ENCODE results near the gene TCEA3. TPM values are rescaled to one million over a fixed set of nuclear protein-coding genes. Genes with fewer than 3 reads are reported as not detected.

The TCEA3 gene
- total RNA-seq, 2 donors from 2014 or later = 12.3 to 13.5 TPM

- peaks cover 42% of the 10 kb centered on the region for H3K27me3 Mint-ChIP-seq
- no peak overlapping the region for H3K4me3 Mint-ChIP-seq
- no peaks in the 10 kb centered on the region for H3K9me3 ChIP-seq (ENCODE audit: control insufficient read depth, low read length, poor library complexity, severe bottlenecking)
- peaks cover 18% of the 10 kb centered on the region for H3K4me1 Mint-ChIP-seq
- no peak overlapping the region for H3K27ac Mint-ChIP-seq
- ATAC-seq (no peak), DNase-seq (no peak)
- H3K36me3 Mint-ChIP-seq (ENCODE audit: low read depth) = peaks cover 4% of the 10 kb centered on the region
Measured at GRCh38 chr1:23459338-23459757, 34.8 kb upstream of the TCEA3 start.

- Mint-ChIP-seq H3K4me1 (peaks cover 30% of the 10 kb centered on the region), H3K4me3 (no peak overlapping the region), H3K36me3 (ENCODE audit: low read depth) (peaks cover 2% of the 10 kb centered on the region), H3K27me3 (peaks cover 35% of the 10 kb centered on the region), H3K27ac (no peak overlapping the region)
- DNase-seq = no peak
- ATAC-seq = no peak
- no peaks in the 10 kb centered on the region for H3K9me3 ChIP-seq (ENCODE audit: control insufficient read depth, low read length, poor library complexity, severe bottlenecking)
Measured at GRCh38 chr1:23456226-23456625, 31.7 kb upstream of the TCEA3 start.

GRCh38 chr1:23453455-23454000 lies 29.0 kb upstream of the TCEA3 start:
- DNase-seq (no peak), ATAC-seq (no peak)
- Mint-ChIP-seq H3K4me3 (no peak overlapping the region), H3K27me3 (peaks cover 37% of the 10 kb centered on the region), H3K27ac (peak overlapping the region; percentile 76), H3K36me3 (ENCODE audit: low read depth) (peaks cover 2% of the 10 kb centered on the region), H3K4me1 (peaks cover 25% of the 10 kb centered on the region)
- no peaks in the 10 kb centered on the region for H3K9me3 ChIP-seq (ENCODE audit: control insufficient read depth, low read length, poor library complexity, severe bottlenecking)

GRCh38 chr1:23452011-23452411 lies 27.5 kb upstream of the TCEA3 start:
- H3K27ac Mint-ChIP-seq = peak overlapping the region; percentile 76
- peaks cover 25% of the 10 kb centered on the region for H3K4me1 Mint-ChIP-seq
- no peak overlapping the region for H3K4me3 Mint-ChIP-seq
- peaks cover 31% of the 10 kb centered on the region for H3K27me3 Mint-ChIP-seq
- peaks cover 2% of the 10 kb centered on the region for H3K36me3 Mint-ChIP-seq (ENCODE audit: low read depth)
- peak; percentile 23 to 43 (median 26) for DNase-seq
- no peaks in the 10 kb centered on the region for H3K9me3 ChIP-seq (ENCODE audit: control insufficient read depth, low read length, poor library complexity, severe bottlenecking)
- peak; percentile 97 for ATAC-seq

GRCh38 chr1:23451441-23451840 lies 26.9 kb upstream of the TCEA3 start:
- no peaks in the 10 kb centered on the region for H3K9me3 ChIP-seq (ENCODE audit: control insufficient read depth, low read length, poor library complexity, severe bottlenecking)
- DNase-seq (no peak), ATAC-seq (no peak)
- Mint-ChIP-seq H3K4me1 (peaks cover 23% of the 10 kb centered on the region), H3K4me3 (no peak overlapping the region), H3K36me3 (ENCODE audit: low read depth) (peaks cover 2% of the 10 kb centered on the region), H3K27ac (peak overlapping the region; percentile 76), H3K27me3 (peaks cover 25% of the 10 kb centered on the region)

- H3K27ac Mint-ChIP-seq = no peak overlapping the region
- H3K27me3 Mint-ChIP-seq = peaks cover 20% of the 10 kb centered on the region
- no peak for DNase-seq
- H3K4me3 Mint-ChIP-seq = no peak overlapping the region
- peaks cover 2% of the 10 kb centered on the region for H3K36me3 Mint-ChIP-seq (ENCODE audit: low read depth)
- peaks cover 19% of the 10 kb centered on the region for H3K4me1 Mint-ChIP-seq
- no peak for ATAC-seq
- no peaks in the 10 kb centered on the region for H3K9me3 ChIP-seq (ENCODE audit: control insufficient read depth, low read length, poor library complexity, severe bottlenecking)
Measured at GRCh38 chr1:23450894-23451293, 26.3 kb upstream of the TCEA3 start.

- Mint-ChIP-seq H3K4me3 (no peak overlapping the region), H3K27ac (no peak overlapping the region), H3K36me3 (ENCODE audit: low read depth) (no peaks in the 10 kb centered on the region), H3K27me3 (peaks cover 10% of the 10 kb centered on the region), H3K4me1 (peaks cover 15% of the 10 kb centered on the region)
- ATAC-seq (no peak), DNase-seq (no peak)
- H3K9me3 ChIP-seq (ENCODE audit: control insufficient read depth, low read length, poor library complexity, severe bottlenecking) = no peaks in the 10 kb centered on the region
Measured at GRCh38 chr1:23449958-23450357, 25.4 kb upstream of the TCEA3 start.

- H3K36me3 Mint-ChIP-seq (ENCODE audit: low read depth) = no peaks in the 10 kb centered on the region
- peaks cover 15% of the 10 kb centered on the region for H3K4me1 Mint-ChIP-seq
- no peak for DNase-seq
- no peak overlapping the region for H3K4me3 Mint-ChIP-seq
- no peak overlapping the region for H3K27ac Mint-ChIP-seq
- ATAC-seq = no peak
- peaks cover 8% of the 10 kb centered on the region for H3K27me3 Mint-ChIP-seq
- no peaks in the 10 kb centered on the region for H3K9me3 ChIP-seq (ENCODE audit: control insufficient read depth, low read length, poor library complexity, severe bottlenecking)
Measured at GRCh38 chr1:23449306-23449705, 24.8 kb upstream of the TCEA3 start.

- H3K4me1 Mint-ChIP-seq = peaks cover 15% of the 10 kb centered on the region
- H3K36me3 Mint-ChIP-seq (ENCODE audit: low read depth) = no peaks in the 10 kb centered on the region
- ATAC-seq (no peak), DNase-seq (no peak)
- no peaks in the 10 kb centered on the region for H3K9me3 ChIP-seq (ENCODE audit: control insufficient read depth, low read length, poor library complexity, severe bottlenecking)
- H3K4me3 Mint-ChIP-seq = no peak overlapping the region
- H3K27me3 Mint-ChIP-seq = peaks cover 8% of the 10 kb centered on the region
- H3K27ac Mint-ChIP-seq = no peak overlapping the region
Measured at GRCh38 chr1:23448846-23449245, 24.3 kb upstream of the TCEA3 start.

GRCh38 chr1:23446661-23447310 lies 22.2 kb upstream of the TCEA3 start:
- peaks cover 7% of the 10 kb centered on the region for H3K4me1 Mint-ChIP-seq
- peaks cover 8% of the 10 kb centered on the region for H3K27me3 Mint-ChIP-seq
- H3K27ac Mint-ChIP-seq = no peak overlapping the region

GRCh38 chr1:23444596-23445390 lies 20.2 kb upstream of the TCEA3 start:
- no peaks in the 10 kb centered on the region for H3K36me3 Mint-ChIP-seq (ENCODE audit: low read depth)
- ATAC-seq (no peak), DNase-seq (no peak)
- H3K9me3 ChIP-seq (ENCODE audit: control insufficient read depth, low read length, poor library complexity, severe bottlenecking) = no peaks in the 10 kb centered on the region
- peaks cover 4% of the 10 kb centered on the region for H3K27me3 Mint-ChIP-seq
- no peak overlapping the region for H3K27ac Mint-ChIP-seq
- H3K4me3 Mint-ChIP-seq = no peak overlapping the region
- H3K4me1 Mint-ChIP-seq = peaks cover 3% of the 10 kb centered on the region

More at GRCh38 chr1:23446661-23447310, 22.2 kb upstream of the TCEA3 start:
- no peaks in the 10 kb centered on the region for H3K9me3 ChIP-seq (ENCODE audit: control insufficient read depth, low read length, poor library complexity, severe bottlenecking)
- Mint-ChIP-seq H3K4me3 (no peak overlapping the region), H3K36me3 (ENCODE audit: low read depth) (no peaks in the 10 kb centered on the region)
- ATAC-seq (no peak), DNase-seq (no peak)

- no peak overlapping the region for H3K27ac Mint-ChIP-seq
- DNase-seq (no peak), ATAC-seq (no peak)
- H3K4me1 Mint-ChIP-seq = peaks cover 3% of the 10 kb centered on the region
- no peaks in the 10 kb centered on the region for H3K9me3 ChIP-seq (ENCODE audit: control insufficient read depth, low read length, poor library complexity, severe bottlenecking)
- H3K4me3 Mint-ChIP-seq = no peak overlapping the region
- H3K27me3 Mint-ChIP-seq = no peaks in the 10 kb centered on the region
- no peaks in the 10 kb centered on the region for H3K36me3 Mint-ChIP-seq (ENCODE audit: low read depth)
Measured at GRCh38 chr1:23444104-23444533, 19.6 kb upstream of the TCEA3 start.

GRCh38 chr1:23442751-23443150 lies 18.2 kb upstream of the TCEA3 start:
- no peak overlapping the region for H3K4me3 Mint-ChIP-seq
- DNase-seq (no peak), ATAC-seq (no peak)
- no peaks in the 10 kb centered on the region for H3K9me3 ChIP-seq (ENCODE audit: control insufficient read depth, low read length, poor library complexity, severe bottlenecking)
- H3K4me1 Mint-ChIP-seq = peaks cover 7% of the 10 kb centered on the region
- no peak overlapping the region for H3K27ac Mint-ChIP-seq
- peaks cover 5% of the 10 kb centered on the region for H3K27me3 Mint-ChIP-seq
- H3K36me3 Mint-ChIP-seq (ENCODE audit: low read depth) = peaks cover 4% of the 10 kb centered on the region
